Right lobe of liver (tissue), 6 donors: Measurements from ENCODE around the gene PAK5. TPM values are rescaled to one million over a fixed set of nuclear protein-coding genes. Genes with fewer than 3 reads are reported as not detected.
A peak's percentile ranks its signal among the peaks of the same experiment; 100 is the strongest.

Source experiments
- ATAC-seq, 4 donors: fragments of 200-7000 bp; cut with Tn5 transposase; one replicate each; pipeline ENCODE4 v1.9.1; 2020; ENCODE audit warnings: mild to moderate bottlenecking in 4 of 4, moderate library complexity in 4 of 4
- DNase-seq, 3 donors: peaks; one replicate each; pipeline ENCODE4 v3.0.0-alpha.2; 2020
- H3K27ac ChIP-seq, 3 donors: fragments of 200-600 bp; one replicate each; pipeline ENCODE4 v1.8.0; 2022
- H3K27me3 ChIP-seq, 2 donors: fragments of 200-600 bp; one replicate each; pipeline ENCODE4 v1.8.0; 2022
- H3K36me3 ChIP-seq, 4 donors: fragments of 200-600 bp; sonication (generic) in 1 of 4; one replicate each; pipeline versions ENCODE4 v1.5.1 to v1.8.0; 2017 to 2022; ENCODE audit warnings: control low read depth in 1 of 4
- H3K4me1 ChIP-seq, 4 donors: fragments of 200-600 bp; sonication (generic) in 1 of 4; one replicate each; pipeline versions ENCODE4 v1.5.1 to v1.8.0; 2017 to 2022; ENCODE audit warnings: control low read depth in 1 of 4
- H3K4me3 ChIP-seq, 3 donors: fragments of 200-600 bp; one replicate each; pipeline ENCODE4 v1.8.0; 2022
- H3K9me3 ChIP-seq, 4 donors: fragments of 200-600 bp; sonication (generic) in 1 of 4; one replicate each; pipeline versions ENCODE4 v1.5.1 to v1.8.0; 2017 to 2022; ENCODE audit warnings: control low read depth in 1 of 4
- POLR2A ChIP-seq: fragments of 450-650 bp; IDR thresholded peaks from one replicate; pipeline ENCODE4 v1.6.1; 2017; ENCODE audit warnings: antibody characterized with exemption, mild to moderate bottlenecking
- WGBS: methylation state at CpG from one replicate; pipeline ENCODE4 v1.1.6; 2018; ENCODE audit warnings: low coverage, low lambda C conversion rate; ENCODE audit not compliant: insufficient coverage; ENCODE audit errors: missing lambda C conversion rate; 5-methylcytosine and 5-hydroxymethylcytosine counted together
- intact Hi-C, 2 donors: fragments of 100-400 bp; cut with DNase I; formaldehyde crosslinking; loops; one replicate each; pipeline versions ENCODE4 v1.11.2 to v1.14.1; 2022
- total RNA-seq, 6 experiments: library from RNA; depleted of rRNA in 2 of 6; stranded (reverse); fragments of >200 nt in 2 of 6; fragmentation: NEBNext Ultra II Directional in 3 of 6; extraction: Animal tissue kit (Norgen Biotek cat#: 25700) in 3 of 6; gene quantifications; one replicate each; pipeline versions ENCODE4 v1.1.0 to v1.2.4, GENCODE V29; 2016 to 2023
- TF ChIP-seq, protein P1 (sequence below), 4 donors: fragments of 200-600 bp in 3 of 4; fragments of 450-650 bp in 1 of 4; IDR thresholded peaks; one replicate each; pipeline versions ENCODE4 v1.5.1 to v1.8.0; 2016 to 2022; ENCODE audit warnings: antibody characterized with exemption in 4 of 4, mild to moderate bottlenecking in 2 of 4
- donor health status: DM: no; HTN: yes; CAD: no.
- donor health status: DM: no; HTN: no; CAD: no.
- donor health status: DM: no; HTN: no; CAD: no.
- donor health status: DM: no; HTN: yes; CAD: no.
- donor health status: DM: no; HTN: yes; CAD: no.

PAK5 gene
- total RNA-seq, 6 experiments from 2014 or later, result 0.05 to 0.07 TPM; not detected in 4

GRCh38 chr20:9616833-9617461 is 221.9 kb downstream of the PAK5 start:
- H3K9me3 ChIP-seq, result no peaks in the 10 kb centered on the region
- ATAC-seq (peak; percentile 77 to 87 (median 84)), DNase-seq (peak in 2 of 3 donors; percentile 47 to 60)
- TF ChIP-seq, protein P1, sequence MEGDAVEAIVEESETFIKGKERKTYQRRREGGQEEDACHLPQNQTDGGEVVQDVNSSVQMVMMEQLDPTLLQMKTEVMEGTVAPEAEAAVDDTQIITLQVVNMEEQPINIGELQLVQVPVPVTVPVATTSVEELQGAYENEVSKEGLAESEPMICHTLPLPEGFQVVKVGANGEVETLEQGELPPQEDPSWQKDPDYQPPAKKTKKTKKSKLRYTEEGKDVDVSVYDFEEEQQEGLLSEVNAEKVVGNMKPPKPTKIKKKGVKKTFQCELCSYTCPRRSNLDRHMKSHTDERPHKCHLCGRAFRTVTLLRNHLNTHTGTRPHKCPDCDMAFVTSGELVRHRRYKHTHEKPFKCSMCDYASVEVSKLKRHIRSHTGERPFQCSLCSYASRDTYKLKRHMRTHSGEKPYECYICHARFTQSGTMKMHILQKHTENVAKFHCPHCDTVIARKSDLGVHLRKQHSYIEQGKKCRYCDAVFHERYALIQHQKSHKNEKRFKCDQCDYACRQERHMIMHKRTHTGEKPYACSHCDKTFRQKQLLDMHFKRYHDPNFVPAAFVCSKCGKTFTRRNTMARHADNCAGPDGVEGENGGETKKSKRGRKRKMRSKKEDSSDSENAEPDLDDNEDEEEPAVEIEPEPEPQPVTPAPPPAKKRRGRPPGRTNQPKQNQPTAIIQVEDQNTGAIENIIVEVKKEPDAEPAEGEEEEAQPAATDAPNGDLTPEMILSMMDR (IDR thresholded peaks at IDR 0.05), result peak; percentile 76 to 89 (median 84)
- no peak for TF ChIP-seq POLR2A
- WGBS, result 1% methylated on average over 10 of the region's 10 CpGs
- H3K36me3 ChIP-seq, result no peaks in the 10 kb centered on the region
- H3K4me1 ChIP-seq, result peaks cover 0 to 2% (median 0%) of the 10 kb centered on the region in 4 donors
- H3K27me3 ChIP-seq, result no peaks in the 10 kb centered on the region
- no peak overlapping the region for H3K4me3 ChIP-seq
- intact Hi-C loops, result loop anchor here in 1 of 2 donors (10.0 kb wide), 1 partner anchor 202 kb away; no protein-coding TSS in a partner anchor
- H3K27ac ChIP-seq, result no peak overlapping the region

DNA sequence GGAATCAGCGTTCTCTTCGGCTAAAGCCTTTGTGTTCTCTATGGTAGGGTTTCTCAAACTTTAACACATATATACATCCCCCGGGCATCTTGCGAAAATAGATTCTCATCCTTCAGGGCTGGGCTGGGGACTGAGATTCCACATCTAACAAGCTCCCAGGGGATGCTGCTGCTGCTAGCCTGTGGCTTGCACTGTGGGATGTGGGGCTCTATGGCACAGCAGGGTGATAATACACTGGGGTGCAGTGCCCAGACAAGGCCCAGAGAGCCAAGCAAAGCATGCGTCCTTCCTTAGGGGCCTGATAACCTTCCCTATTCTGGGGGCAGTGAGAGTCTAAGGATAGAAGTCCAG is 222.4 kb downstream of the PAK5 start:
- no peak for ATAC-seq
- no peak for DNase-seq
- no peak overlapping the region for H3K4me3 ChIP-seq
- no peaks in the 10 kb centered on the region for H3K36me3 ChIP-seq
- intact Hi-C loops, result loop anchor here in 1 of 2 donors (10.0 kb wide), 1 partner anchor 202 kb away; no protein-coding TSS in a partner anchor
- no peak overlapping the region for H3K27ac ChIP-seq
- H3K27me3 ChIP-seq, result no peaks in the 10 kb centered on the region
- TF ChIP-seq, protein P1 (IDR thresholded peaks at IDR 0.05), result no peak
- no peak for TF ChIP-seq POLR2A
- H3K4me1 ChIP-seq, result peaks cover 0 to 2% (median 0%) of the 10 kb centered on the region in 4 donors
- WGBS, result 66% methylated on average over 5 of the region's 5 CpGs
- H3K9me3 ChIP-seq, result no peaks in the 10 kb centered on the region

DNA sequence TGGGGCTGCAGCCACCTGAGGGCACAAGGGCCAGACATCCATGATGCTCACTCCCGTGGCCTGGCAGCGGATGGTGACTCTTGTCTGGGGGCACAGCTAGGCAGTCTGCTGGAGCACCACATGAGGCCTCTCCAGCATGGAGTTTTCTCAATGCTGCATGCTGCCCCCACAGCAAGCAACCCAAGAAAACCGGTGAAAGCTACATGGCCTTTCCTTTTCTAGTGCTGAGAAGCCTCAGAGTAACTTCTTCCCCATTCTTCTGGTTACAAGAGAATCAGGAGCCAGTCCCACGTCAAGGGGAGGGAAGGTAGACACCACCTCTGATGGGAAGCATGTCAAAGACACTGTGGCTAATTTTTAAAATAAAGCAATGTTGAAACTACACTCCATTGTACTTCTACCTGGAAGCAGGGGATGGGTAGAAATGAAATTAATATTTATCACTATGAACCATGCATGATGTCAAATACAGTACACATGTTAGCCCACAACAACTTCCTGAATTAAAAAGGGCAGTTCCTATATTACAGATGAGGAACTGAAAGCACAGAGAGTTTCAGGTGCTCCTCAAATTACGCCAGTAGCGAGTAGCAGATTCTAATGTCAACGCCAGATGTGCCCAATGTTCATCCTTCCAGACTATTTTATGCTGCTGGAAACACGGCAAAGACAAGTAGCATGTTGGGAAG is 223.0 kb downstream of the PAK5 start:
- Histone ChIP-seq H3K27me3 (no peaks in the 10 kb centered on the region), H3K4me1 (peaks cover 0 to 2% (median 0%) of the 10 kb centered on the region in 4 donors), H3K4me3 (no peak overlapping the region), H3K9me3 (no peaks in the 10 kb centered on the region), H3K36me3 (no peaks in the 10 kb centered on the region), H3K27ac (no peak overlapping the region)
- intact Hi-C loops, result loop anchor here in 1 of 2 donors (10.0 kb wide), 1 partner anchor 201 kb away; no protein-coding TSS in a partner anchor
- no peak for DNase-seq
- 55% methylated on average over 6 of the region's 8 CpGs for WGBS
- ATAC-seq, result no peak
- TF ChIP-seq, protein P1 (IDR thresholded peaks at IDR 0.05), result no peak
- TF ChIP-seq POLR2A, result no peak

DNA sequence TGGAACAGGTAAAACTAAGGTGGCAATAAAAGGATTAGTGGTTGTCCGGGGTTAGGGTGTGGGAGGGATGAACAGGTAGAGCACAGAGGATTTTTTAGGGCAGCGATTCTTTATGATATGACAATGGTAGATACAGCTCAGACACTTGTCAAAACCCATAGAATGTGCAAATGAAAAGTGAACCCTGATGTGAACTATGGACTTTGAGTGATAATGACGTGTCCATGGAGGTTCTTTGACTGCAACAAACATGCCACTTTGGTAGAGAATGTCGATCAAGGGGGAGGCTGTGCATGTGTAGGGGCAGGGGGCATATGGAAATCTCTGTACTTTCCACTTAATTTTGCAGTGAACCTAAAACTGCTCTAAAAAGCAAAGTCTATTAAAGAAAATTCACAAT is 223.8 kb downstream of the PAK5 start:
- TF ChIP-seq POLR2A, result no peak
- TF ChIP-seq, protein P1 (IDR thresholded peaks at IDR 0.05), result no peak
- no peak overlapping the region for H3K27ac ChIP-seq
- H3K9me3 ChIP-seq, result no peaks in the 10 kb centered on the region
- peaks cover 0 to 2% (median 0%) of the 10 kb centered on the region in 4 donors for H3K4me1 ChIP-seq
- ATAC-seq (peak in 3 of 4 donors; percentile 46 to 61 (median 51)), DNase-seq (no peak)
- no peaks in the 10 kb centered on the region for H3K36me3 ChIP-seq
- intact Hi-C loops, result loop anchor here in 1 of 2 donors (10.0 kb wide), 1 partner anchor 200 kb away; no protein-coding TSS in a partner anchor
- H3K27me3 ChIP-seq, result no peaks in the 10 kb centered on the region
- no peak overlapping the region for H3K4me3 ChIP-seq
- 40% methylated on average over 4 of the region's 4 CpGs for WGBS
